GM19328 (cell line): ENCODE measurements around the gene RFX7.

Source experiments
- ATAC-seq: cut with Tn5 transposase; IDR thresholded peaks from one replicate; pipeline ENCODE4 v1.9.1; 2021; ENCODE audit warnings: mild to moderate bottlenecking, moderate library complexity; ENCODE audit not compliant: unreplicated experiment

RFX7 gene

GRCh38 chr15:56244811-56245576, 1.3 kb upstream of the RFX7 start:
- ATAC-seq = no peak

- ATAC-seq = no peak
Observed at GRCh38 chr15:56244038-56244810, 545 bp upstream of the RFX7 start.

DNA sequence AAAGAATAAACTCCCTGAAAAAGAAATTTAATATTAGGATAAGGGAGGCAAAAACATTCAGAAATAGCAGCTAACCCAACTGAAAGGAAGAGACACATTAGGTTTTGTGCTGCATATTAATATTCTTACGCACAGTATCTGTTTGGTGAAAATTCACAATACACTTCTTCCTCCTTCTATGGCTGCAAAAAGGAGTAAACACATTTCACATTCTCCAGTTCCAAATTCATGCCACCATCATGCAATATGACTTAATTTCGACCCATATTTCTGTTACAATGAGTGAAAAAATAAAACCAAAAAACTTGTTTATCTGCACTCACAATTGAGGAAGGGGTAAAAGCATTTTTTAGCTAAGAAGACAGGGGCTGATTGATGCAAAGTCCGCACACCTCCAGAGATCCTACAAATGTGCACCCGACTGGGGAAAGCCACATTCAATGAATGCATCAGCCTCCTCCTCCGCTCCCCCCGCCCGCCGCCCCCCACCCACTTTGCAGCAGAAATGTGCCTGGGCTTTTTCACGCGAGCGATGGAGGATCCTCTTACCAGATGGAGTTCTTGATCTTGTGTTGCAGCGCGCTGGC, 1.0 kb downstream of the RFX7 start:
- ATAC-seq = no peak

DNA sequence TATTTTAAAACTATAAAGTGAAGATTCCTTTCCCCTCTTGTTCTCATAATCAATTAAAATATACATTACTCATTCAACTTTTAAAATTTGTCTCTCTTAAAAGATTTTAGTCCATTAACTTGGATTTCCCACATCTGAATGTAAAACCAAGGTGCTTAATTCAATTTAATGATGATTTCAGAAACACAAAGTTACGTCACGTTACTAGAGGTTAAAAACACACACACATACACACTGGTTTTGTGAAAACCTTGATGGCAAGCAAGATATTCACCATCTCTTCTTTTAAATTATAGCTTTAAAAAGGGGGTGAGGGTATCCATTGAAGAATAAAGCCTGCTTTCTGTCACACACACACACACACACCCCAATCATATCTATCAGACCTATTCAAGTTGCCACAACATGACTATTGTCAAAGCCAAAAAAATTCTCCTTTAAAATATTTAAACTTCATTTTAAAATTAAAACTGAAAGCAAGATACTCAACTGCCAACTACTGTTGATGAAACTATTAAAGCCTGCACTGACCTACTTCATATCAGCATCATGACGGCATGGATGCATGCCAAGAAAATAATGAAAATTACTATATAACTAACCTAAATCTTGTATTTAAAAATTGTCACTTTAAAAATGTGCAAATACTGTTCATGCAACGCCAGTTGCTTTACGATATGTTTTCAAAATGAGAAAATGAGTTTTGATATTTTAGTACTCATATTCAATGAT, 2.1 kb downstream of the RFX7 start:
- no peak for ATAC-seq

DNA sequence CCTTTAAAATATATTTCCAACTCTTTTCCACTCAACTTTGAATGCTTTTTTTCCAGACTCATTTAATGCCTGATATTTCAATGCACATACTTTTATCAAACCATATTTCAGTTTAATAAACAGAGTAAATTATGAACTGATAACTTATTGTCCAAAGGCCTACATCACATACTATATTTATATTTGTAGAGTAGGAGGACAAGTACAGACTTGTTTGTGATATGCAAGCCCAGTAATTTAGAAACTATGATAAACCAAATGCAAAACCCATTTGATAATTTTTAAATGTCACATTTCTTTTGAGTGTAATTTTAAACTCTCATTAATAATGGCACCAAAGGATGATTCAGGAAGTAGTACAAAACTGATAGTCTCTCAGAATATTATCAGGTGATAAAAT, 3.3 kb downstream of the RFX7 start:
- ATAC-seq = no peak

DNA sequence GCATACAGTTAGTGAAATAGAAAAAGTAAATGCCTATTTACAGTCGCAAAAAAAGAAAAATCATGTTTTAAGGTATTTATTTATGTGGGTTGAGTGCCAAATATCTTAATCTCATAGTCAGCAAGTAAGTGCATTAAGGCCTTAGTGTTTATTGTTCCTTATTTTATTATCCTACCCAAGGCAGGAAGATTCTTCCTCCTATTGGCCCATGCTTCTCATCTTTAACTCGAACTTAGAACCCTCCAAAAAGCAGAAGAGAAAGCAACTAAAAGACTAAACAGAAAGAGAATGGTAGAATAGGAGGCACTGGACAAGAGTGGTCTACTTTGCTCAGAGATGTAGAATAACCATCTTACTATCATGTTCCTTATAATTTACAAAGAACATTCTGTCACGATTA, 7.5 kb downstream of the RFX7 start:
- no peak for ATAC-seq

- ATAC-seq = no peak
Observed at GRCh38 chr15:56234804-56235203, 8.9 kb downstream of the RFX7 start.

GRCh38 chr15:56233549-56233948, 10.1 kb downstream of the RFX7 start:
- ATAC-seq = no peak

GRCh38 chr15:56232058-56232457, 11.6 kb downstream of the RFX7 start:
- ATAC-seq = no peak

DNA sequence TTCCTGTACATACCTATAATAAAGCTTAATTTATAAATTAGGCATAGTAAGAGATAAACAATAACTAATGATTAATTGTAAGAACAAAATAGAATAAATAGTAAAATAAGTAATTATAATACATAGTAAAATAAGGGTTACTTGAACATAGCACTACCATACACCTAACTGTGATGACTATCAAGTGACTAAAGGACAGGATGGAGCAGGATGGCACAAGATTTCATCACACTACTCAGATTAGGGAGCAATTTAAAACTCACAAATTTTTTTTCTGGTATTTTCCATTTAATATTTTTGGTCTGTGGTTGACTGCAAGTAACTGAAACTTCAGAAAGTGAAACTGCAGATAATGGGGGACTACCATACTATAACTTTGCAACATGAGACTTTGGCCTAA, 14.8 kb downstream of the RFX7 start:
- no peak for ATAC-seq

- no peak for ATAC-seq
Observed at GRCh38 chr15:56228352-56228751, 15.3 kb downstream of the RFX7 start.

- no peak for ATAC-seq
Observed at GRCh38 chr15:56227780-56228179, 15.9 kb downstream of the RFX7 start.

DNA sequence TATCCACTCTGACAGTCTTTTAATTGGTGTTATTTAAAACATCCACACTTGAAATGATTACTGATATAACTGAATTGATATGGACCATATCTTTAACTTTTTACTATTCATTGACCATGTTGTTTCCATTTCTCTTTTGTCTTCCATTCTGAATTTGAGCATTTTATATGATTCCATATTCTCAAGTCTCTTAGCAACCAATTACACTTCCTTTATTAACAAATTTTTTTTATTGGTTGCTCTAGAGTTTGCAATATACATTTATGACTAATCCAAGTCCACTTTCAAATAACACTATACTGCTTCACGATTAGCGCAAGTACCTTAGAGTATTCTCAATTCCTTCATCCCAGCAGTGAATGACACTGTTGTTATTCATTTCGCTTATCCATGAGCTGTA, 16.4 kb downstream of the RFX7 start:
- no peak for ATAC-seq

GRCh38 chr15:56225520-56225919, 18.2 kb downstream of the RFX7 start:
- ATAC-seq = no peak

- ATAC-seq = no peak
Observed at GRCh38 chr15:56222302-56222701, 21.4 kb downstream of the RFX7 start.

GRCh38 chr15:56217341-56217740, 26.3 kb downstream of the RFX7 start:
- ATAC-seq = no peak

DNA sequence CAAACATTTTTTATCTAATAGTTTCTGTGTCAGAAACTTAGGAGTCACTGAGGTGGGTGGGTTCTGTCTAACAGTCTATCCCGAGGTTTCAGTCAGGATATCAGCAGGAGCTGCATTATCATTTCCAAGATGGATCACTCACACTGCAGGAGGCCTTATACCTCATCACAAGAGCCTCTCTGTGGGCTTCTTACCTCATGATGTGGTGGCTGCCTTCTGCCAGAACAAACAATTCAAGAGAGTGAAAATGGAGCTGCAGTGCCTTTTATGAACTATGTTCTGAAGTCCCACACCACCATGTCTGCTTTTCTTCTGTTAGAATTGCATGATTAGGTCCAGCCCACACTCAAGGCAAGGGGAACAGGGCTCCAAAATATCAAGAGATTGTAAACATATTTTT, 27.9 kb downstream of the RFX7 start:
- no peak for ATAC-seq

DNA sequence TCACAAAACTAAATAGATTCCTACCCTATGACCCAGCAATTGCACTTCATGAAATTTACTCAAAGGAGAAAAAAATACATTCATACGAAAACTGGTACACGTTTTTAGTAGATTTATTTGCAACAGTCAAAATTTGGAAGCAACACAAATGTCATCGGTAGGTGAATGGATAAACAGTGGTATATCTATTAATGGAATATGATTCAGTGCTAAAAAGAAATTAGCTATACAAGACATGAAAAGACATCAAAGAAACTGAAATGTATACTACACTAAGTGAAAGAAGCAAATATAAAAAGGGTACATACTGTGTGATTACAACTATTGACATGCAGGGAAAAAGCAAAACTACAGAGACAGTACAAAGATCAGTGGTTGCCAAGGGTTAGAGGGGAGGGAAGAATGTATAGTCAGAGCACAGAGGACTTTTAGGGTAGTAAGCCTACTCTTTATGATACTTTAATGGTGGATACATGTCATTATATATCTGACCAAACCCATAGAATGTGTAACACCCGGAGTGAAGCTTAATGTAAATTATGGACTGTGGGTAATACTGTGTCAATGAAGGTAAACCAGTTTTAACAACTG, 31.6 kb downstream of the RFX7 start:
- no peak for ATAC-seq

GRCh38 chr15:56211064-56211463, 32.6 kb downstream of the RFX7 start:
- ATAC-seq = no peak

- ATAC-seq = no peak
Observed at GRCh38 chr15:56208641-56209155, 35.0 kb downstream of the RFX7 start.

DNA sequence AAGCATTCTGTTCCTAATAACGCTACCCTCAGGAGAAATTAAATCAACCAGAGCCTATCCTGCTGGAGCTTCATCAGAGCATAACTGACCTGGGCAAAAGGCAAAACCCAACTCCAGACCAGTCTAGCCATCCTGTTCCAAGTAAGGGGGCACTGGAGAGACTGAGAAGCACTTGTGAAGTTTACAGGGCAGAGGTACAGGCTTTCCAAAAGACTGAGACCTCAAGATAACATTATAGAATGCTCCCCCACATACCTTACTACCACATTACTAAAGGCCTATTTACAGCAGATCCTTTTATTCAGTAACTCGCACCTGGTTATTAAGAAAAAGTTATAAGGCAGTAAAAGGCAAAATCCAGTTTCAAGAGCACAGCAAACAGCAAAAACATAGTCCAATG, 35.5 kb downstream of the RFX7 start:
- no peak for ATAC-seq
